Vein endothelial cell (primary cell): ENCODE results near the gene FBRSL1. TPM values are rescaled to one million over a fixed set of nuclear protein-coding genes. Genes with fewer than 3 reads are reported as not detected.

Experiments
- total RNA-seq: library from RNA; depleted of rRNA; stranded (reverse); fragments of >200 nt; gene quantifications from 2 replicates; pipeline ENCODE4 v1.2.3, GENCODE V29; 2012

The FBRSL1 gene
- 15.1 and 24.2 TPM in 2 replicates for total RNA-seq

DNA sequence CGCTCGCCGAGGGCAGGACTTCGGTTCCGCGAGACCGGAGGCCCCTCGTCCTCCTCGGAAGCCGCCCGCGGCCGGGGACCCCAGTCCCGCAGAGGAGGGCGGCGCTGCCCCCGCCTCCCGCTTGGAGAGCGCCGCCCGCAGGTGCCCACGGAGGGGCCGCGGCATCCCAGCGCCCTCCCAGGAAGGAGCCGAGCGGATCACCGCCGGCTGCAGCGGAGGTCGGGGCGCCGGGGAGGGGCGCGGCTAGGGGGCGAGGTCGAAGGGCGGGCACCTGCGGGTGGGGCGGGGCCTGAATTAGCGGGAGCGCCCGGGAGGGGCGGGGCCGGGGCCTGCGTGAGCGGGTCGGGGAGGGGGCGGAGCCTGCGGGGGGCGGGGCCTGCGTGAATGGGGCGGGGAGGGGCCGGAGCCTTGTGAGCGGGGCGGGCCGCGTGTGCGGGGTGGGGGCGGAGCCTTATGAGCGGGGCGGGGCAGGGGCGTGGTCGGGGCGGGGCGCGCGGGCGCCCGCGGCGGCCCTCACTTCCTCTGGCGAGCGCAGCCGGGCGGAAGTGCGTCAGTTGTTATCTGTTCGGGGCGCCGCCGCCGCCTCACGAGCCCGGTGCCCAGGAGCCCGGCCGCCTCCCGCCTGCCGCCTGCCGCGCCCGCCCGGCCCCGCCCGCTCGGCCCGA is at the start of gene FBRSL1:
Gene FBRSL1 (plus strand): TSS at position 550 of the 665 bp plus-strand sequence.

Other genes starting within 250 kb of the FBRSL1 start
- 0.33 TPM in 1 of 2 replicates, not detected in the other for gene GALNT9, start 160.6 kb upstream of the FBRSL1 start, total RNA-seq
- 0.19 TPM in 1 of 2 replicates, not detected in the other for gene LRCOL1, start 120.4 kb downstream of the FBRSL1 start, total RNA-seq
- not detected in 2 replicates for gene P2RX2, start 128.6 kb downstream of the FBRSL1 start, total RNA-seq
- 26.5 and 37.3 TPM in 2 replicates for gene POLE, start 197.2 kb downstream of the FBRSL1 start, total RNA-seq
- gene PXMP2, start 197.4 kb downstream of the FBRSL1 start, total RNA-seq: 11.4 and 17.0 TPM in 2 replicates
- gene PGAM5, start 220.7 kb downstream of the FBRSL1 start, total RNA-seq: 63.7 and 66.8 TPM in 2 replicates